ENCODE results near the gene TGFBR2.

TGFBR2 gene

DNA sequence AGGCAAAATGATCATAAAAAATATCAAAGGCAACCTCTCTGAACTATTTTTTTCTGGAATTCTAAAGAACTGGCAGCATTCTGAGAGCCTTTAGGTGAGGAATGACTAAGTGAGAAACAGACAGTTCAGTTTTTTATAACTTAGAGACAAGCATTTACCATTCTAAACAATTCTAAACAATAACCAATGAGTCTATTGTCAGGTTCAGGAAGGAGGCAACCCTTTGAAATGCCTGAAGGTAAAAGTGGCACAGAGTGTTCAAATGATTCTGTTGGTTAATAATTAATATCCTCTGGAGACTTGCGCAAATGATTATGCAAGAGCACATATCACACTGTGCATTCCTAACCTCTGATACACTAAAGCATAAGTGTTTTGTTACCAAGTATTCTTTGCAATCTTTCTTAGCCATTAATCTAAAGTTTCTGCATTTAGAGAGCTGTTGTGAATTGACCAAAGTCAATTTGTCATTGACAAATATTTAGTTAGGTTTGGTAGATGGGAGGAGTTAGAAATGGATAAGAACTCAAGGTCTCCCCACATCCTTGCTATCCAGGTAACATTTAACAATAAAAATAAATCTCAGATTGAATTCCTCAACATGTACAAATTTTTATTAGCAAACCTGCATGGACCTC is 9.2 kb upstream of the TGFBR2 start:
- H3K36me3 ChIP-seq (ENCODE audit: control insufficient read depth, insufficient read depth, low read length), result no peaks in the 10 kb centered on the region
- DNase-seq (ENCODE audit: extremely low read depth, insufficient read length), result no peak
- TF ChIP-seq, protein P1, sequence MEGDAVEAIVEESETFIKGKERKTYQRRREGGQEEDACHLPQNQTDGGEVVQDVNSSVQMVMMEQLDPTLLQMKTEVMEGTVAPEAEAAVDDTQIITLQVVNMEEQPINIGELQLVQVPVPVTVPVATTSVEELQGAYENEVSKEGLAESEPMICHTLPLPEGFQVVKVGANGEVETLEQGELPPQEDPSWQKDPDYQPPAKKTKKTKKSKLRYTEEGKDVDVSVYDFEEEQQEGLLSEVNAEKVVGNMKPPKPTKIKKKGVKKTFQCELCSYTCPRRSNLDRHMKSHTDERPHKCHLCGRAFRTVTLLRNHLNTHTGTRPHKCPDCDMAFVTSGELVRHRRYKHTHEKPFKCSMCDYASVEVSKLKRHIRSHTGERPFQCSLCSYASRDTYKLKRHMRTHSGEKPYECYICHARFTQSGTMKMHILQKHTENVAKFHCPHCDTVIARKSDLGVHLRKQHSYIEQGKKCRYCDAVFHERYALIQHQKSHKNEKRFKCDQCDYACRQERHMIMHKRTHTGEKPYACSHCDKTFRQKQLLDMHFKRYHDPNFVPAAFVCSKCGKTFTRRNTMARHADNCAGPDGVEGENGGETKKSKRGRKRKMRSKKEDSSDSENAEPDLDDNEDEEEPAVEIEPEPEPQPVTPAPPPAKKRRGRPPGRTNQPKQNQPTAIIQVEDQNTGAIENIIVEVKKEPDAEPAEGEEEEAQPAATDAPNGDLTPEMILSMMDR (IDR thresholded peaks at IDR 0.05; ENCODE audit: insufficient read depth, low read length, poor library complexity, severe bottlenecking), result no peak
- H3K27me3 ChIP-seq (replicated peaks; ENCODE audit: control insufficient read depth, insufficient read depth, low read length), result no peaks in the 10 kb centered on the region; the same call in none of the 2 replicates
- H3K4me3 ChIP-seq (replicated peaks; ENCODE audit: low read depth, low read length), result no peak overlapping the region

DNA sequence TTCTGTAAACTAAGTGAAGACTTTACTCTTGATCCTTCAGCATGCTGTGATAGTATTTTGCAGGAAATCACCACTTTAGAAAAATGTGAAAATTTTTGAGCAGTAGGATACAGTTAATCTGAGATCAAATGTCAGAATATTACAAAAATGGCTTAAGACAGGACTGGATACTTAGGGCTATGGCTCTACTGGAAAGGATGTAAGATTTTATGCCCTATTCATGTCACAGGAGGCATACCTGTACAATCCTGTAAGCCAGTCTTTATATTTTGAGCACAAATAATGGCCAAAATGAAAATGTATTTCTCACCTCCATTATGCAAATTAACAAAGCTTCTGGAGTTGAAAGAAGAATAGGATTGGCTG is 8.6 kb upstream of the TGFBR2 start:
- TF ChIP-seq, protein P1 (IDR thresholded peaks at IDR 0.05; ENCODE audit: insufficient read depth, low read length, poor library complexity, severe bottlenecking), result no peak

DNA sequence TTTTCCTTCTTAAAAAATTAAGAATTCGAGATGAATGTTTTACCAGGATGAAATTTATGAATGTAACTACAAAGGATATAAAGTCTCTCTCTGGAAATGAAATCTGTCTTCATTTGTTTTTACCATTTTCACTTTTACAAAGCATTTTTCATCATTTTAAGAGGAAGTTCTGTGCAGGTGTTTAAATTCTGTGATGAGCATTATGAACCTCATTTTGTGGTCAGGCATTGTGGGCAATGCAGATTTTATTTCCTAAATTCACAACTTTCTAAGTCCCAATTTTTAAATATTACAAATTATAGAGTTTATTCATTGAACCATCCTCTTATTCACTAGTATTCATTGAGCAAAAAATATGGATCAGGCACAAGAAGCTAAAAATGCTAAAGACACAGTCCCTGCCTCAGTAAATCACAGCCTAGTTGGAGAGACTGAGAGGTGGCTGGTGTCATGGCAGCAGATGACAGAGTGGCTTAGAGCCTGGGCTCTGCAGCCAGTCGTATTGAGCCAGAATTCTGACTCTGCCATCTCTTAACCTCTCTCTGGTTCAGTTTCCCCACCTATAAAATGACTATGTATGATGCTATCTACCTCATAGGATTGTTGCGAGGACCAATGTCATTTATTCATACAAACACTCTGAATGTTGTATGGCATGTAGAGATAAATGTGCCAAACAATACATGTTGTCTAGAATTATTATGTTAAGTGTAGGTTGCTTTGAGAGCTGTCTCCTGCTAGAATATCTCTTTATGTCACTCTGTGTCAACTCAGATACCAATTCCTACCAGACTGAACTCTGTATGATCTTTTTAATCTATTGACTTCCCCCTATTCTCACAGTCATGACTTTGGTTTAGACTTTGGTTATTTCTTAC is 7.5 kb upstream of the TGFBR2 start:
- Histone ChIP-seq H3K27me3 (replicated peaks; ENCODE audit: control insufficient read depth, insufficient read depth, low read length) (no peaks in the 10 kb centered on the region; the same call in none of the 2 replicates), H3K4me3 (replicated peaks; ENCODE audit: low read depth, low read length) (no peak overlapping the region), H3K36me3 (ENCODE audit: control insufficient read depth, insufficient read depth, low read length) (no peaks in the 10 kb centered on the region)
- no peak for DNase-seq (ENCODE audit: extremely low read depth, insufficient read length)
- TF ChIP-seq, protein P1 (IDR thresholded peaks at IDR 0.05; ENCODE audit: insufficient read depth, low read length, poor library complexity, severe bottlenecking), result no peak

More for the DNA sequence above, 8.6 kb upstream of the TGFBR2 start:
- no peak for DNase-seq (ENCODE audit: extremely low read depth, insufficient read length)
- no peaks in the 10 kb centered on the region for H3K36me3 ChIP-seq (ENCODE audit: control insufficient read depth, insufficient read depth, low read length)
- no peak overlapping the region for H3K4me3 ChIP-seq (replicated peaks; ENCODE audit: low read depth, low read length)
- no peaks in the 10 kb centered on the region; the same call in none of the 2 replicates for H3K27me3 ChIP-seq (replicated peaks; ENCODE audit: control insufficient read depth, insufficient read depth, low read length)

DNA sequence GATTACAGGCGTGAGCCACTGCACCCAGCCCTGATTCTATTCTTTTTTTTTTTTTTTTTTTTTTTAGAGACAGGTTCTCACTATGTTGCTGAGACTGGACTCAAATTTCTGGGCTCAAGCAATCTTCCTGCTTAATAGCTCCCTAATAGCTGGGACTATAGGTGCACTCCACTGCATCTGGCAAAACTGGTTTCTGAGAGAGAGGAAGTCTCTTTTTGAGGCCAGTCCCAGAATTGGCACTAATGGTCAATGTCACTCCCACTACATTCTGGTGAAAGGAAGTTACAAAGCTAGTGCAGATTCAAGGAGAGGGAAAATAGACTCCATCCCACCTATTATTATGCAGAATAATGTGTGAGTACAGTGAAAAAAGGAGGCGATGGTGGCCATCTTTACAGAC is 5.8 kb upstream of the TGFBR2 start:
- no peak overlapping the region for H3K4me3 ChIP-seq (replicated peaks; ENCODE audit: low read depth, low read length)
- no peak for DNase-seq (ENCODE audit: extremely low read depth, insufficient read length)
- TF ChIP-seq, protein P1 (IDR thresholded peaks at IDR 0.05; ENCODE audit: insufficient read depth, low read length, poor library complexity, severe bottlenecking), result no peak
- no peaks in the 10 kb centered on the region; the same call in none of the 2 replicates for H3K27me3 ChIP-seq (replicated peaks; ENCODE audit: control insufficient read depth, insufficient read depth, low read length)
- H3K36me3 ChIP-seq (ENCODE audit: control insufficient read depth, insufficient read depth, low read length), result no peaks in the 10 kb centered on the region

DNA sequence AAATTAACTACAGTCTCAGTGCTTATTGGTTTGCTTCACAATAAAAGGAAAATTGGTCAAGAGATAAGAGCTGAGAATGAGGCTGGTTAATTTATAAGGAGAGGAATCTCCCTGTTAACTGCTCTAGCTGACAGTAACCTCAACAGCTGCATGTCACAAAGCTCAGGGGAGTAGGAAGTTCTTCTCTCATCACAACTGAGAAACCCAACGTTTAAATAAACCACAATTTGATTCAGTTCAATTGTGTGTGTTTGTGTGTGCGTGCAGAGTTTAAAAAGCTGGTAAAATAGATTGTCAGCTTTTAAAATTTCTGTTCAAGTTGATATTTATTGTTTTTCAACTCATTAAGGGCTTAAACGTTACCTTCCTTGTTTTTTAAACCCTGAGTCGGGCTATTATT is 3.5 kb upstream of the TGFBR2 start:
- TF ChIP-seq, protein P1 (IDR thresholded peaks at IDR 0.05; ENCODE audit: insufficient read depth, low read length, poor library complexity, severe bottlenecking), result no peak
- Histone ChIP-seq H3K4me3 (replicated peaks; ENCODE audit: low read depth, low read length) (no peak overlapping the region), H3K27me3 (replicated peaks; ENCODE audit: control insufficient read depth, insufficient read depth, low read length) (no peaks in the 10 kb centered on the region; the same call in none of the 2 replicates), H3K36me3 (ENCODE audit: control insufficient read depth, insufficient read depth, low read length) (no peaks in the 10 kb centered on the region)
- no peak for DNase-seq (ENCODE audit: extremely low read depth, insufficient read length)
